HG03439 (cell line): Measurements from ENCODE around the gene POM121L12.

Source experiments
- ATAC-seq: cut with Tn5 transposase; IDR thresholded peaks from one replicate; pipeline ENCODE4 v1.9.1; 2021; ENCODE audit warnings: mild to moderate bottlenecking, moderate library complexity; ENCODE audit not compliant: unreplicated experiment

Gene POM121L12

GRCh38 chr7:53035499-53036412, at the start of gene POM121L12:
TSS of gene POM121L12 (plus strand) at chr7:53035633. CDS start at chr7:53035672, 39 bp downstream.
- ATAC-seq = no peak

DNA sequence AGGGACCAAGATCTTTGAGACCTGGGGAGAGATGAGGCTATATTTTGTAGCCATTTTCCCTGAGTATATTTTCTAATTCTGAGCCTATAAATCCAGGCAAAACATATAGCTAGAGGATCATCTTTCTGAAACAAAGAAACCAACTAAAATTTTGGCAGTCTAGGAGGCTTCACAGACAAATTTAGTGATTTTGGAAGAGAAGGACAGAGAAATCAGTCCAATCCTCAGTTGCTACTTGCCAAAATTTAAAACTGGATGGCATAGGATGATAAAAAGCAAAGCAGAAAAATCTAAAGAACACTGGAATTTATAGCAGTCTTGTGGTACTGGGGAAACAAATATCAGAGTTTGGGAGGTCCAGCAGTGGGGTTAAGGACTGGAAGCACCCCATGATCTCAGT, 43.4 kb upstream of the POM121L12 start:
- ATAC-seq = no peak

- no peak for ATAC-seq
Observed at GRCh38 chr7:52992479-52993162, 42.8 kb upstream of the POM121L12 start.

GRCh38 chr7:52995676-52996075, 39.8 kb upstream of the POM121L12 start:
- no peak for ATAC-seq

DNA sequence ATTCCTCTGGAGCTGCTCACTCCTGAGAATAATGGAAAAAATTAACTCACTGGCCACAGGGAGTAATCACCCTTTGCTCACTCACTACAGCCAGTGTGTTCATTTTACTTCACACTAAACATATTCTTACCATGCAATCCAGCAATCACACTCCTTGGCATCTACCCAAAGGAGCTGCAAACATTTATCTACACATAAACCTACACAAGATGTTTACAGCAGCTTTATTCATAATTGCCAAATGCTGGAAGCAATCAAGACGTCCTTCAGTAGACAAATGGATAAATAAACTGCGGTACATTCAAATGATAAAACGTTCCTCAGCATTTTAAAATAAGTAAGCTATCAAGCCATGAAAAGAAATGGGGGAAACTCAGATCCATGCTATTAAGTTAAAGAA, 34.2 kb upstream of the POM121L12 start:
- no peak for ATAC-seq

DNA sequence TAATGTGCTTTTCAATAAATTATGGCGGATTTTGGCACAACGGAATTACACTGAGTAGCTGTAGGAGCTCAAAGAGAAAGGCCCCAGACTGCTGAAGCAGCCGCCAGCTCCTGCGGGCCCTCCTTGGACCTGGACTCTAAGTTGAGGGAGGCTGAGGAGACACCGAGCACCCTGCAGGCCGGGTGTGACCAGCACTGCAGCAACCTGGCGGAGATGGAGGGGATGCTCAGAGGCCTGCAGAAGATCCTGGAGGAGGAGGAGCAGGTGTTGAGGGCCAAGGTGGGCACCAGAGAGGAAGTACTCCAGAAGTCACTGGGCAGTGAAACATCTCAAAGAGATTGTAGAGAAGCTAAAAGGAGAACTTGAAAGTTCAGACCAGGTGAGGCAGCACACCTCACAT, 33.0 kb upstream of the POM121L12 start:
- no peak for ATAC-seq

GRCh38 chr7:53003653-53004445, 31.6 kb upstream of the POM121L12 start:
- ATAC-seq = no peak

DNA sequence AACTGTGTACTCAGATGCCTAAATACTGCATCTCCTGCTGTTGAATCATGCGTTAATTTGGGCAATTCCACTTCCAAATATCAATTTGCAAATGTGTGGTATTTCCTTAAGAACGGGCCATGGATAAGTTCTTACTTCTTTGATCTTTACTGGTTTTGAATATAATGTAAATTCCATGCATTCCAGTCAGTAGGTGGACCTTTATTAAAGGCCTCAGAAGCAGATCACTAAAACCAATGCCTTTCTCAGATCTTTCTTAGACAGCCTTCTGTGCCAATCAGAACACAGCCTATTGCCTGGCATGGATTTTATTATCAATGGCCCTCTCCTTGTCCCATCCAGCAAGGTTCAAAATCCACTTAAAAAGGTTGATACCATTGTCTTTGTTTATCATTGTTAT, 21.5 kb upstream of the POM121L12 start:
- no peak for ATAC-seq

DNA sequence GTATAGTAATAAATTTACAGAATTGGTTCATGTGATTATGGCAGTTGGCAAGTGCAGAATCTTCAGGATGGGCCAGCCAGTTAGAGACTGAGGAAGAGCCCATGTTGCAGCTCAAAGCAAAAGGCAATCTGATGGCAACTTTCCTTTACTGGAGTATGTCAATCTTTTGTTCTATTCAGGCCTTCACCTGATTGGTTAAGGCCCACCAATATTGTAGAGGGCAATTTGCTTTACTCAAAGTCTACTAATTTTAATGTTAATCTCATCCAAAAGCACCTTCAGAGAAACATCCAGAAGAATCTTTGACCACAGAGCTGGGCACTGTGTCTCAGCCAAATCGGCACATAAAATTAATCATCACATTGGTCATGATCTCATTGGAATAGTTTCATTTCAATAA, 20.0 kb upstream of the POM121L12 start:
- ATAC-seq = no peak

DNA sequence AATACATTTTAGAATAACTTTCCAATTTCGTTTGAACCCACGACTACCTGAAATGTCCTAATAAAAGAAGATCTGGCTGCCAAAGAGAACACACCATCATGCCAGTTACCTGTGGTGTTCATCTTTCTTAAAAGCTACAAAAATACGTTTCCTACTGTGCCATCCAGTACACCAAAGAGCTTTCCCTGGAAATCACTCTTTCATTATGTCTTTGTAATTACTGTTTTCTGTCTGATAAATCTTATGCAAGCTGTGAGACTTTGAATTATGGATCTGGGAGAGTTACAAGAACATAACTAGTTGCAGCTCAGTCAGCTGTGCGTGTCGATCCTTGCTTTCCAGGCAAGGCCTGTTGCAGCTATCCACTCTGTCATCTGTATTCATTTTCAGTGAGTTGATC, 12.5 kb upstream of the POM121L12 start:
- no peak for ATAC-seq

DNA sequence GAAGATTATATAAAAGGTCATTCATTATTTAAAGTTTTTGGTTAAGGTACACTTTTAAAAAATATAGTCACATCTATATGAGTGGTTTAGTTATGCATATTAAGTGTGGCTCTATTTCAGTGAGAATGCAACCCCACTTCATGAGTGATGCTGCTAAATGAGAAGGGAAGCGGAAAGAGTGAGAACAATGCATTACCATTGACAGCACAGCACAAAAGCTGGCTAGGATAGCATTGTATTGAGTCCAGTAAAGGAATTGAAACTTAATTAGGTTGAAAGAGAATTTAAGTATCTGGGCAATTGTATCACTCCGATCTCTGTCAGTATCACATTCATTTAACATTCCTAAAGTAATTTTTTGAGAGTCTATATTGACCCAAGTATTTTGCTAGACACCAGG, 13.2 kb downstream of the POM121L12 start:
- ATAC-seq = no peak

- no peak for ATAC-seq
Observed at GRCh38 chr7:53050433-53050832, 15.0 kb downstream of the POM121L12 start.

- no peak for ATAC-seq
Observed at GRCh38 chr7:53059591-53059990, 24.2 kb downstream of the POM121L12 start.

DNA sequence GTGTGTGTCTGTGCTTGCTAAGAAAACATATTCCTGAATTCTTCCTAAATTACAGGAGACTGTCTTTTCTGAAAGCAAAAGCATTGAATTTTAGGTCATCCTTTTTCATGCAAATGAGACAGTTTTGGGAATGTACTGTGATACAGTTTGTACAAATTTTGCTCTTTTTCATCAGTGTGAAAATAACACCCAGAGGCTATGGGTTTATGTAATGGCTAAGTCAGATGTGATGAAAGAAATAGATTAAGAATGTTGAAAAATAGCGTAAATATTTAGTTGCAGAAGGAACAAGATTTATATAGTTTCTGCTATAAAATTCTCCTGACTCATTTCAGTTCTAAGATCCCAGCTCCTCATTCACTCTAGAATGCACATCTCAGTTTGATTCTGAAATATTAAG, 24.6 kb downstream of the POM121L12 start:
- ATAC-seq = no peak

DNA sequence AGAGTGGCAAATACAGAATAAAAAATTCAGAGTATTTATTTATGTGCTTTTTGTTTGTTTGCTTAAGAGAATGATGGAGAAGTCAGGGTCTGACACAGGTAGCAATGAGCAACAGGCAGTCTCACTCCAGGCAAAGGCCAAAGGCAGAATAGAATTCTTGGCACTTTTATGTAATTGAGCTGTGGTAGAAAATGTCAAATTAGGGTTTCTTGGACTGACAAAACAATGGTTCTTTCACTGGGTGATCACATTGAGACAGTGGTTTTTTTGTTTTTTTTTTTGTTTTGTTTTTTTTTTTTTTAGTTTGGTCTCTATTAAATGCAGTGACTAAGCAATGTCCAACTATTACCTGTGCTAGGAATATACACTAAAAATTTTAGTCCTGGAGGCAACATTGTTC, 27.4 kb downstream of the POM121L12 start:
- ATAC-seq = no peak

DNA sequence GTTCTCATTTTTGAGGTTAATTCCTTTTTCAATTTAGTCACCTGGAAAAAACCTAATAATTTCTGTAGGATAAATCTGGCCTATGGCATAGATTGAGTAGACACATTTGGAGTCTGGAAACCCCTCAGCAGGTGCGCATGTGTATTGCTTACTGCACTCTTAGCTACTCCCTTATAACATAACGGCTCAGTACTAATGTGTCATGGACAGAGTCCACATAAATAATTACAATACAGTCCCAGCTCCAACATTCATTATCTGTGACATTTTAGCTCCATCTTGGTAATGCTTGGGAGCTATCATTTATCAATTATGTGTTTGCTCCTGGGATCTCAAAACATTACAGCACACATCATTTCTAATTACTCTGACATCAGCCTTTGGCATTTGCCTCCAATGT, 33.2 kb downstream of the POM121L12 start:
- ATAC-seq = no peak

DNA sequence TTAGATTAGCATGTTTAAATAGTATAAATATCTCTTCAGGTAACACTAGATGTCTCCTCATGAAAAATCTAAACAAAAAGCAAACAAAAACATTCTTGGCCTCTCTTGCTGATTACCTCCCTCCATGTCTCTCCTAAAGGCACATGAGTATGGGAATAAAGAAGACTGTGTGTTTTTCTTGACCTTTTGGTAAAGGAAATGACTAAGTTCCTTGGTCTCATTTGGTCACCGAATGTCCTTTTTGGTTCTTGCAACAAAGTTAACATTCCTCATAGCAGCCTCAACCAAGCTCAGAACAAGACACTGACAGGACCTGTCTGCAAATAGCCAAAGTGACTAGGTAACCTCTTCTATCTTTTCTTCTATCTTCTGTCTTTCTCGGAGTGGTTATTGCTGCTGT, 35.5 kb downstream of the POM121L12 start:
- ATAC-seq = no peak
